Natural killer cell (primary cell): ENCODE results near the gene MICA. TPM values are rescaled to one million over a fixed set of nuclear protein-coding genes. Genes with fewer than 3 reads are reported as not detected.
"Not testable (repeated sequence)": the region's sequence is repeated elsewhere in the genome, so short reads cannot be mapped to it uniquely, and the experiment has no call there.

Source experiments
- ATAC-seq, 3 donors: fragments of 150-1000 bp in 2 of 3; fragments of 200-7000 bp in 1 of 3; cut with Tn5 transposase; 1 replicate in 1 of 3; 2 replicates in 2 of 3; pipeline ENCODE4 v1.10.0; 2021; ENCODE audit warnings: mild to moderate bottlenecking in 2 of 3, moderate library complexity in 2 of 3
- DNase-seq, 2 donors: peaks; one replicate each; pipeline versions ENCODE4 v3.0.0 to v3.0.0-alpha.2; 2013 to 2021; ENCODE audit warnings: mixed read lengths in 1 of 2
- H3K27ac ChIP-seq: one replicate; pipeline ENCODE4 v1.5.1; 2013; ENCODE audit warnings: mild to moderate bottlenecking, low read length
- H3K27me3 ChIP-seq: one replicate; pipeline ENCODE4 v1.6.1; 2013; ENCODE audit warnings: low read length; ENCODE audit not compliant: control insufficient read depth, insufficient read depth
- H3K36me3 ChIP-seq: one replicate; pipeline ENCODE4 v1.6.1; 2013; ENCODE audit warnings: low read length; ENCODE audit not compliant: control insufficient read depth, insufficient read depth
- H3K4me1 ChIP-seq: one replicate; pipeline ENCODE4 v1.6.1; 2013; ENCODE audit warnings: low read length; ENCODE audit not compliant: control insufficient read depth, insufficient read depth
- H3K4me3 ChIP-seq: one replicate; pipeline ENCODE4 v1.5.1; 2013; ENCODE audit warnings: low read length
- H3K9me3 ChIP-seq: one replicate; pipeline ENCODE4 v1.6.1; 2013; ENCODE audit warnings: low read length; ENCODE audit not compliant: control insufficient read depth, insufficient read depth
- H3K27ac Mint-ChIP-seq, 2 donors: one replicate each; pipeline ENCODE4 v1.8.0; 2022; ENCODE audit warnings: mild to moderate bottlenecking in 2 of 2, mixed read lengths in 2 of 2, moderate library complexity in 1 of 2
- H3K27me3 Mint-ChIP-seq, 2 donors: one replicate each; pipeline ENCODE4 v1.8.0; 2022; ENCODE audit warnings: low read depth in 2 of 2, mixed read lengths in 2 of 2
- H3K36me3 Mint-ChIP-seq: one replicate; pipeline ENCODE4 v1.8.0; 2022; ENCODE audit warnings: mixed read lengths
- H3K4me1 Mint-ChIP-seq, 2 donors: one replicate each; pipeline ENCODE4 v1.8.0; 2022; ENCODE audit warnings: mixed read lengths in 2 of 2
- H3K4me3 Mint-ChIP-seq: one replicate; pipeline ENCODE4 v1.8.0; 2022; ENCODE audit warnings: mild to moderate bottlenecking, moderate library complexity, mixed read lengths
- H3K9me3 Mint-ChIP-seq, 2 donors: one replicate each; pipeline ENCODE4 v1.8.0; 2022; ENCODE audit warnings: mixed read lengths in 2 of 2
- CTCF ChIP-seq: fragments of 200-600 bp; IDR thresholded peaks from one replicate; pipeline ENCODE4 v1.8.0; 2022; ENCODE audit warnings: antibody characterized with exemption
- WGBS: methylation state at CpG from one replicate; pipeline ENCODE4 v1.1.7; 2013; ENCODE audit warnings: missing lambda C conversion rate; ENCODE audit not compliant: insufficient coverage; 5-methylcytosine and 5-hydroxymethylcytosine counted together
- intact Hi-C: fragments of 100-400 bp; cut with micrococcal nuclease; formaldehyde crosslinking; loops from one replicate; pipeline ENCODE4 v1.14.2; 2022
- total RNA-seq, 4 donors: library from RNA; stranded (reverse); fragments of 120-200 nt in 1 of 4; gene quantifications; one replicate each; pipeline versions ENCODE4 v1.2.3 to v1.2.4, GENCODE V29; 2013 to 2022

The MICA gene
- total RNA-seq, 3 donors from 2014 or later (not counting 1 experiment from before 2014, with no cell fraction given) = 9.3 to 19.7 (median 11.4) TPM

GRCh38 chr6:31395832-31396231 is 7.6 kb upstream of the MICA start:
- Mint-ChIP-seq H3K27ac (no peak overlapping the region), H3K4me1 (peaks cover 19 to 28% of the 10 kb centered on the region in 2 donors), H3K9me3 (no peaks in the 10 kb centered on the region), H3K36me3 (no peaks in the 10 kb centered on the region), H3K27me3 (no peaks in the 10 kb centered on the region), H3K4me3 (no peak overlapping the region)
- 93% methylated on average over 7 of the region's 7 CpGs for WGBS
- H3K4me3 ChIP-seq = no peak overlapping the region
- ATAC-seq = no peak
- no peaks in the 10 kb centered on the region for H3K9me3 ChIP-seq
- intact Hi-C loops = no loop called here
- H3K27ac ChIP-seq = no peak overlapping the region
- DNase-seq = no peak
- H3K4me1 ChIP-seq = peaks cover 20% of the 10 kb centered on the region
- H3K27me3 ChIP-seq = no peaks in the 10 kb centered on the region
- TF ChIP-seq CTCF = no peak
- H3K36me3 ChIP-seq = peaks cover 9% of the 10 kb centered on the region

GRCh38 chr6:31396422-31397152 is 6.8 kb upstream of the MICA start:
- intact Hi-C loops = loop anchor here (1.0 kb wide), 1 partner anchor 45 kb away; no protein-coding TSS in a partner anchor
- Mint-ChIP-seq H3K36me3 (no peaks in the 10 kb centered on the region), H3K4me3 (no peak overlapping the region), H3K9me3 (no peaks in the 10 kb centered on the region), H3K27ac (no peak overlapping the region), H3K4me1 (peaks cover 27 to 35% of the 10 kb centered on the region in 2 donors), H3K27me3 (no peaks in the 10 kb centered on the region)
- DNase-seq = peak; percentile 80 to 93
- Histone ChIP-seq H3K4me3 (no peak overlapping the region), H3K36me3 (peaks cover 9% of the 10 kb centered on the region), H3K27ac (no peak overlapping the region), H3K4me1 (peaks cover 28% of the 10 kb centered on the region), H3K27me3 (no peaks in the 10 kb centered on the region), H3K9me3 (no peaks in the 10 kb centered on the region)
- 45% methylated on average over 5 of the region's 11 CpGs for WGBS
- peak; percentile 72 to 86 (median 75) for ATAC-seq
- TF ChIP-seq CTCF = peak; percentile 75

- H3K27me3 Mint-ChIP-seq, H3K27me3 ChIP-seq, H3K27ac ChIP-seq, ATAC-seq, H3K4me3 ChIP-seq, H3K9me3 Mint-ChIP-seq, H3K4me3 Mint-ChIP-seq, H3K27ac Mint-ChIP-seq, H3K36me3 ChIP-seq, DNase-seq, H3K36me3 Mint-ChIP-seq, H3K9me3 ChIP-seq: not testable (repeated sequence)
- WGBS = 36% methylated on average over 8 of the region's 8 CpGs
- intact Hi-C loops = loop anchor here (1.0 kb wide), 1 partner anchor 44 kb away; no protein-coding TSS in a partner anchor
- peaks cover 32 to 41% of the 10 kb centered on the region in 2 donors for H3K4me1 Mint-ChIP-seq
- peaks cover 33% of the 10 kb centered on the region for H3K4me1 ChIP-seq
Measured at GRCh38 chr6:31397153-31397499, 6.3 kb upstream of the MICA start.

GRCh38 chr6:31397901-31398525 is 5.4 kb upstream of the MICA start:
- 95% methylated on average over 10 of the region's 10 CpGs for WGBS
- Mint-ChIP-seq H3K27me3 (no peaks in the 10 kb centered on the region), H3K27ac (no peak overlapping the region), H3K4me1 (peaks cover 41 to 50% of the 10 kb centered on the region in 2 donors), H3K4me3 (no peak overlapping the region), H3K9me3 (no peaks in the 10 kb centered on the region), H3K36me3 (no peaks in the 10 kb centered on the region)
- Histone ChIP-seq H3K27me3 (no peaks in the 10 kb centered on the region), H3K9me3 (no peaks in the 10 kb centered on the region), H3K4me3 (no peak overlapping the region), H3K4me1 (peaks cover 42% of the 10 kb centered on the region), H3K36me3 (peaks cover 9% of the 10 kb centered on the region), H3K27ac (no peak overlapping the region)
- no peak for ATAC-seq
- no peak for TF ChIP-seq CTCF
- intact Hi-C loops = loop anchor here (1.0 kb wide), 1 partner anchor 43 kb away; no protein-coding TSS in a partner anchor
- no peak for DNase-seq
